Measurements from ENCODE around the gene STX1A. TPM values are rescaled to one million over a fixed set of nuclear protein-coding genes. Genes with fewer than 3 reads are reported as not detected.

Gene STX1A
- total and polyA plus RNA-seq, 2 donors from 2014 or later, result 2.2 to 7.4 TPM

DNA sequence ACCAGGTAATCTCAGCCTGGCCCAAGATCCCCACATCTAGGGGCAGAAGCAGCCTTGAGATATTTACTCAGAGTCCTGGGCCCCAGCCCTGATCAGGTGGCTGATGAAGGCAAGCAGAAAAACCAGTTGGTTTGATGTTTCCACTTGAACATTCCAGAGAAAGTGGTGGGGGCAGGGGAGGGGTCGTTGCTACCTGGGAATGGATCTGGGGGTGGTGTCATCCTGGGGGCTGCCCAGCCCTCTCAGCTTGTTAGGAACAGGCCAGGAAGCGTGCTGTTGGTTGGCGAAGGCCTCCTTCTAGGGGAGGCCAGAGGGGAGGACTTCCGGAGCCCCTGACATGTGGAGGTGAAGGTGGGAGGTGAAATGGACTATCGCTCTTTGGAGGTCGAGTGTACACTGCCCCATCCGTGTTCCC is 22.9 kb upstream of the STX1A start:
- Histone ChIP-seq H3K27ac (ENCODE audit: low read depth in 2 of 2, low read length in 2 of 2) (peak overlapping the region; percentile 98 to 99), H3K4me1 (ENCODE audit: control insufficient read depth in 2 of 3, insufficient read depth in 2 of 3, low read depth in 1 of 3, low read length in 3 of 3) (peaks cover 4 to 23% (median 19%) of the 10 kb centered on the region in 3 donors), H3K9ac (ENCODE audit: low read length in 3 of 3) (peak overlapping the region in 2 of 3 donors; percentile 46 to 87), H3K36me3 (ENCODE audit: control insufficient read depth in 2 of 3, insufficient read depth in 3 of 3, low read length in 3 of 3) (peaks cover 0 to 2% (median 2%) of the 10 kb centered on the region in 3 donors), H3K27me3 (ENCODE audit: control insufficient read depth, insufficient read depth, low read length) (no peaks in the 10 kb centered on the region), H3K4me3 (ENCODE audit: low read length in 3 of 3) (peak overlapping the region in 2 of 3 donors; percentile 40 to 53), H3K9me3 (ENCODE audit: control insufficient read depth in 2 of 3, insufficient read depth in 1 of 3, low read length in 3 of 3) (no peaks in the 10 kb centered on the region)
- FAIRE-seq (no peak), DNase-seq (peak; percentile 86 to 92 (median 90))
- TF ChIP-seq, protein P1, sequence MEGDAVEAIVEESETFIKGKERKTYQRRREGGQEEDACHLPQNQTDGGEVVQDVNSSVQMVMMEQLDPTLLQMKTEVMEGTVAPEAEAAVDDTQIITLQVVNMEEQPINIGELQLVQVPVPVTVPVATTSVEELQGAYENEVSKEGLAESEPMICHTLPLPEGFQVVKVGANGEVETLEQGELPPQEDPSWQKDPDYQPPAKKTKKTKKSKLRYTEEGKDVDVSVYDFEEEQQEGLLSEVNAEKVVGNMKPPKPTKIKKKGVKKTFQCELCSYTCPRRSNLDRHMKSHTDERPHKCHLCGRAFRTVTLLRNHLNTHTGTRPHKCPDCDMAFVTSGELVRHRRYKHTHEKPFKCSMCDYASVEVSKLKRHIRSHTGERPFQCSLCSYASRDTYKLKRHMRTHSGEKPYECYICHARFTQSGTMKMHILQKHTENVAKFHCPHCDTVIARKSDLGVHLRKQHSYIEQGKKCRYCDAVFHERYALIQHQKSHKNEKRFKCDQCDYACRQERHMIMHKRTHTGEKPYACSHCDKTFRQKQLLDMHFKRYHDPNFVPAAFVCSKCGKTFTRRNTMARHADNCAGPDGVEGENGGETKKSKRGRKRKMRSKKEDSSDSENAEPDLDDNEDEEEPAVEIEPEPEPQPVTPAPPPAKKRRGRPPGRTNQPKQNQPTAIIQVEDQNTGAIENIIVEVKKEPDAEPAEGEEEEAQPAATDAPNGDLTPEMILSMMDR (IDR thresholded peaks at IDR 0.05; ENCODE audit: borderline replicate concordance, extremely low read depth, insufficient read depth), result no peak
- intact Hi-C loops (cut with DNase I), result no loop called here

DNA sequence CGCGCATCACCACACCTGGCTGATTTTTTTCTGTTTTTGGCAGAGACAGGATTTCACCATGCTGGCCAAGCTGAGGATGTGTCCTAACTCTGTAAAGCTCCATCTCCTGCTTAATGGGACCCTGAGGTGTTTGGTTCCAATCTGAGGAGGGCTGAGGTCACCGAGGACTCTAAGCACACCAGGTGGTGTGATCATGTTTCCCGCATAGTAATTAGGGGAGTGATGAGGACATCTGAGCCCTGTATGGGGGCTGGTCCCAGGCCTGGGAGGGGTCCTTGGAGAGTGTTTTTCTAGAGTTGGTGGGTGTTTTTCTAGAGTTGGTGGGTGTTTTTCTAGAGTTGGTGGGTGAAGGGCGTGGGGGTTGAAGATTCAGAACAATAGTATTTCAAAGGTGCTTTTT is 22.1 kb upstream of the STX1A start:
- Histone ChIP-seq H3K27ac (ENCODE audit: low read depth in 2 of 2, low read length in 2 of 2) (peak overlapping the region; percentile 98 to 99), H3K9ac (ENCODE audit: low read length in 3 of 3) (peak overlapping the region in 1 of 3 donors; percentile 87), H3K9me3 (ENCODE audit: control insufficient read depth in 2 of 3, insufficient read depth in 1 of 3, low read length in 3 of 3) (no peaks in the 10 kb centered on the region), H3K4me3 (ENCODE audit: low read length in 3 of 3) (no peak overlapping the region), H3K4me1 (ENCODE audit: control insufficient read depth in 2 of 3, insufficient read depth in 2 of 3, low read depth in 1 of 3, low read length in 3 of 3) (peaks cover 4 to 23% (median 21%) of the 10 kb centered on the region in 3 donors), H3K27me3 (ENCODE audit: control insufficient read depth, insufficient read depth, low read length) (no peaks in the 10 kb centered on the region), H3K36me3 (ENCODE audit: control insufficient read depth in 2 of 3, insufficient read depth in 3 of 3, low read length in 3 of 3) (peaks cover 0 to 6% (median 5%) of the 10 kb centered on the region in 3 donors)
- DNase-seq, result peak in 4 of 5 donors; percentile 74 to 88 (median 83)
- intact Hi-C loops (cut with DNase I), result no loop called here
- TF ChIP-seq, protein P1 (IDR thresholded peaks at IDR 0.05; ENCODE audit: borderline replicate concordance, extremely low read depth, insufficient read depth), result no peak
- FAIRE-seq, result no peak

DNA sequence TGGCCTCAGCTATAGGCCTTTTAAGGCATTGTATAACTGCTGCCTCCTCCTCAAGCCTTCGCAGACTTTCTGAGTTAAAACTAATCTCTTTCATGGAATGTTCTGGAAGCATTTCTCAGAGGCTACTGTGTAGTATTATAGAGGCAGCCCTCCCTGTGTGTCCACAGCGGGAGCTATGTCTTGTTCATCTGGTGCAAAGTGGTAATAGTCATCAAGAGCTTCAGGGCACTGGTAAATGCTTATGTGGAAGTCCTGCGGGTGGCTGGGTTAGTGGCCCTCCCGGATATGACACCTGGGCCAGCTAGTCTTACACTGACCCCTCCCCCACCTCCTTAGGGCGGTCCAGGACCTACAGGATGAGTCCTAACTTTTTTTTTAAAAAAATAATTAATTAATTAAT is 21.3 kb upstream of the STX1A start:
- TF ChIP-seq, protein P1 (IDR thresholded peaks at IDR 0.05; ENCODE audit: borderline replicate concordance, extremely low read depth, insufficient read depth), result no peak
- FAIRE-seq, result no peak
- Histone ChIP-seq H3K27me3 (ENCODE audit: control insufficient read depth, insufficient read depth, low read length) (no peaks in the 10 kb centered on the region), H3K4me3 (ENCODE audit: low read length in 3 of 3) (no peak overlapping the region), H3K36me3 (ENCODE audit: control insufficient read depth in 2 of 3, insufficient read depth in 3 of 3, low read length in 3 of 3) (peaks cover 0 to 6% (median 5%) of the 10 kb centered on the region in 3 donors), H3K27ac (ENCODE audit: low read depth in 2 of 2, low read length in 2 of 2) (peak overlapping the region; percentile 61 to 62), H3K9ac (ENCODE audit: low read length in 3 of 3) (no peak overlapping the region), H3K9me3 (ENCODE audit: control insufficient read depth in 2 of 3, insufficient read depth in 1 of 3, low read length in 3 of 3) (no peaks in the 10 kb centered on the region), H3K4me1 (ENCODE audit: control insufficient read depth in 2 of 3, insufficient read depth in 2 of 3, low read depth in 1 of 3, low read length in 3 of 3) (peaks cover 4 to 23% (median 21%) of the 10 kb centered on the region in 3 donors)
- intact Hi-C loops (cut with DNase I), result no loop called here
- peak in 4 of 5 donors; percentile 55 to 81 (median 64) for DNase-seq

DNA sequence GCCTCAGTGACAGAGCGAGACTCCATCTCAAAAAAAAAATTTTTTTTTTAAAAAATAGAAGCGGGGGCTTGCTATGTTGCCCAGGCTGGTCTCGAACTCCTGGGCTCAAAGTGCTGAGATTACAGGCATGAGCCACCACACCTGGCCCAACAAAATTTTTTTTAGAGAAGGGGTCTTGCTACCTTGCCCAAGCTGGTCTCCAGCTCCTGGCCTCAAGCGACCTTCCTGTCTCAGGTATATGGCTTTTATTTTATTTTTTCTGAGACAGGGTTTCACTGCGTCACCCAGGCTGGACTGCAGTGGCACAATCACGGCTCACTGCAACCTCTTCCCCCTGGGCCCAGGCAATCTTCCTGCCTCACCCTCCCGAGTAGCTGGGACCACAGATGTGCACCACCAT is 20.7 kb upstream of the STX1A start:
- H3K9me3 ChIP-seq (ENCODE audit: control insufficient read depth in 2 of 3, insufficient read depth in 1 of 3, low read length in 3 of 3), result no peaks in the 10 kb centered on the region
- DNase-seq, result no peak
- no peaks in the 10 kb centered on the region for H3K27me3 ChIP-seq (ENCODE audit: control insufficient read depth, insufficient read depth, low read length)
- no peak overlapping the region for H3K4me3 ChIP-seq (ENCODE audit: low read length in 3 of 3)
- peak overlapping the region; percentile 61 to 62 for H3K27ac ChIP-seq (ENCODE audit: low read depth in 2 of 2, low read length in 2 of 2)
- H3K36me3 ChIP-seq (ENCODE audit: control insufficient read depth in 2 of 3, insufficient read depth in 3 of 3, low read length in 3 of 3), result peaks cover 0 to 6% (median 5%) of the 10 kb centered on the region in 3 donors
- H3K9ac ChIP-seq (ENCODE audit: low read length in 3 of 3), result no peak overlapping the region
- FAIRE-seq, result no peak
- intact Hi-C loops (cut with DNase I), result no loop called here
- H3K4me1 ChIP-seq (ENCODE audit: control insufficient read depth in 2 of 3, insufficient read depth in 2 of 3, low read depth in 1 of 3, low read length in 3 of 3), result peaks cover 4 to 23% (median 21%) of the 10 kb centered on the region in 3 donors
- TF ChIP-seq, protein P1 (IDR thresholded peaks at IDR 0.05; ENCODE audit: borderline replicate concordance, extremely low read depth, insufficient read depth), result no peak

All from kidney (tissue), 14 donors.